ENCODE data around the gene TOMM20. TPM values are rescaled to one million over a fixed set of nuclear protein-coding genes. Genes with fewer than 3 reads are reported as not detected.

Gene TOMM20
- total and polyA plus RNA-seq, 8 donors: 71.6 to 197 (median 184) TPM

DNA sequence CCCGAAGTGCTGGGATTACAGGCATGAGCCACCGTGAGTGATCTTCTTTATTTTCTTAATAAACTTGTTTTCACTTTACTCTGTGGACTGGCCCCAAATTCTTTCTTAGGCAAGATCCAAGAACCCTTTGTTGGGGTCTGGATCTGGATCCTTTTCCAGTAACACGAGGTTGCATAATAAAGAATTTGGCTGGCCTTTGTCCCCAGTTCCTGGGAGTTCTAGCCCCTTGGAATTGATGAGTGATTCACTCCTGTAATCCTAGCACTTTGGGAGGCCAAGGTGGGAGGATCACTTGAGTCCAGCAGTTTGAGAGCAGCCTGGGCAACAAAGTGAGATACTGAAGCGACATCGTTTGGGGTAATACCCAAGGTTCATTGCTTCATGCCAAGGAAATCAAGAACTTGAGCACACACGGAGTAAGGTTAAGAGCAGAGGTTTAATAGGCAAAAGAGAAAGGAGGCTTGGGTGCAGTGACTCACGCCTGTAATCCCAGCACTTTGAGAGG lies 2.2 kb upstream of the TOMM20 start:
- Histone ChIP-seq H3K27me3 (no peaks in the 10 kb centered on the region), H3K4me1 (peaks cover 6 to 30% of the 10 kb centered on the region in 2 donors), H3K27ac (no peak overlapping the region), H3K9me3 (no peaks in the 10 kb centered on the region), H3K36me3 (peaks cover 4 to 53% of the 10 kb centered on the region in 2 donors), H3K4me3 (no peak overlapping the region)
- no peak for DNase-seq
- ATAC-seq: no peak
- intact Hi-C loops (cut with DNase I): no loop called here
- TF ChIP-seq CTCF (IDR thresholded peaks at IDR 0.05): no peak

DNA sequence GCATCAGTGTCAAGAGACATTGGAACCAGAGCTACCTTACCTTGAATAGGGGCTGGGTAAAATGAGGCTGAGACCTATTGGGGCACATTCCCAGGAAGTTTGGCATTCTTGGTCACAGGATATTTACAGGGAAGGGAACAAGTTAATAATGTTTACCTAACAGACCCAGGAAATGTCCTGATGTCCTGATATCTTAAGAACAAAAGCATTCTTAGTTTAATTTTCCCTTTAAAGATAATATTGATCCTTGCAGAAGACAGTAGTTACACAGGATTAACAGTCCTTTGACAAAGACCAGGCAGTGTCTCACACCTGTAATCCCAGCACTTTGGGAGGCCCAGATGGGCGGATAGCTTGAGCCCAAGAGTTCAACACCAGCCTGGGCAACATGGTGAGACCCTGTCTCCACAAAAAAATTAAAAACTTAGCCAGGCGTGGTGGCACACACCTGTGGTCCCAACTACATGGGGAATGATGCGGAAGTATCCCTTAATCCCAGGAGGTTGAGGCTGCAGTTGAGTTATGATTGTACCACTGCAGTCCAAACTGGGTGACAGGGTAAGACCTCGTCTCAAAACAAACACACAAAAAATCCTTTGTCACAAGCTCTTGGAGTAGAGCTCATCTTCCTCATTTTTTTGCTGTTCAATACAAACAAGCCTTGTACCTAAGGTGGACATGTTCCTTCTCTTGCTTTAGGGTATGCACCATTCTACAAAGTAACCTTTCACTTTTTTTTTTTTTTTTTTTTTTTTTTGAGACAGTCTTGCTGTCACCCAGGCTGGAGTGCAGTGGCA lies 1.3 kb upstream of the TOMM20 start:
- ATAC-seq: no peak
- no peak for TF ChIP-seq CTCF (IDR thresholded peaks at IDR 0.05)
- DNase-seq: no peak
- H3K27me3 ChIP-seq: no peaks in the 10 kb centered on the region
- H3K36me3 ChIP-seq: peaks cover 0 to 45% of the 10 kb centered on the region in 2 donors
- H3K27ac ChIP-seq: no peak overlapping the region
- no peak overlapping the region for H3K4me3 ChIP-seq
- intact Hi-C loops (cut with DNase I): no loop called here
- H3K4me1 ChIP-seq: peaks cover 6 to 39% of the 10 kb centered on the region in 2 donors
- no peaks in the 10 kb centered on the region for H3K9me3 ChIP-seq

DNA sequence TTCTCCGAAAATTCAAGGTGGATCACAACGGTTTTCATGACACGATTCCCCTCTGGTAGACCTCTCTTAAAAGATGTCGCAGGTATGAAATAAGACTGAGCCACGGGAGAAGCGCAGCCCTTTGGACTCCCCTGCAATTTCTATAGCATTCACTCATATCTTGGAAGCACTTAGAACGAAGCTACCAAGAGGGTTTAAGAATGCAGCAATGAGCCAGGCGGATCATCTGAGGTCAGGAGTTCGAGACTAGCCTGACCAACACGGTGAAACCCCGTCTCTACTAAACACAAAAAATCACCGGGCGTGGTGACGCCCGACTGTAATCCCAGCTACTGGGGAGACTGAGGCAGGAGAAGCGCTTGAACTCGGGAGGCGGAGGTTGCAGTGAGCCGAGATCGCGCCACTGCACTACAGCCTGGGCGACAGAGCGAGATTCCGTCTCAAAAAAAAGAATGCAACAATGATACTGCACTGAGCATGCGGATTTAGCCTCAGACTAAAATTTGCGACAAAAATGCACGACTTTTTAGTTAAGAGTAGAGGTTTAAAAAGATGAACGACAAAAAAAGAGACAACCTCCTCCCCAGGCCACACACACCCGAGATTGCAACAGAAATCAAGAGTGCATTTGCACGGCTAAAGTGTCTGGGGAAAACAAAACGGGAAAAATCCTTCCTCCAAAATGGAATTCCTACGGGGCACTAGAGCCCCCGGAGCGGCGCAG lies 743 bp downstream of the TOMM20 start:
- Histone ChIP-seq H3K4me1 (peaks cover 6 to 57% of the 10 kb centered on the region in 2 donors), H3K36me3 (peaks cover 0 to 24% of the 10 kb centered on the region in 2 donors), H3K4me3 (peak overlapping the region; percentile 66 to 94), H3K27me3 (no peaks in the 10 kb centered on the region), H3K9me3 (no peaks in the 10 kb centered on the region), H3K27ac (peak overlapping the region; percentile 84 to 87)
- DNase-seq (no peak), ATAC-seq (peak; percentile 21)
- intact Hi-C loops (cut with DNase I): no loop called here
- no peak for TF ChIP-seq CTCF (IDR thresholded peaks at IDR 0.05)

- H3K27me3 ChIP-seq: no peaks in the 10 kb centered on the region
- no peaks in the 10 kb centered on the region for H3K9me3 ChIP-seq
- DNase-seq (no peak), ATAC-seq (no peak)
- TF ChIP-seq CTCF (IDR thresholded peaks at IDR 0.05): no peak
- H3K27ac ChIP-seq: no peak overlapping the region
- H3K4me1 ChIP-seq: peaks cover 6 to 64% of the 10 kb centered on the region in 2 donors
- H3K36me3 ChIP-seq: peaks cover 0 to 19% of the 10 kb centered on the region in 2 donors
- H3K4me3 ChIP-seq: peak overlapping the region; percentile 66 to 94
- intact Hi-C loops (cut with DNase I): no loop called here
These were observed 1.4 kb downstream of the TOMM20 start for GRCh38 chr1:235127203-235127602.

GRCh38 chr1:235124665-235125064 lies 4.0 kb downstream of the TOMM20 start:
- Histone ChIP-seq H3K9me3 (no peaks in the 10 kb centered on the region), H3K27me3 (no peaks in the 10 kb centered on the region), H3K27ac (no peak overlapping the region), H3K4me3 (no peak overlapping the region), H3K4me1 (peaks cover 6 to 65% of the 10 kb centered on the region in 2 donors), H3K36me3 (peaks cover 0 to 31% of the 10 kb centered on the region in 2 donors)
- DNase-seq (no peak), ATAC-seq (no peak)
- TF ChIP-seq CTCF (IDR thresholded peaks at IDR 0.05): no peak
- intact Hi-C loops (cut with DNase I): no loop called here

All from left lung (tissue), 10 donors.